IPS DF 4.7 (cell line): Measurements from ENCODE around the gene LRRC8E.

Experiments used
- DNase-seq: peaks from one replicate; pipeline ENCODE4 v3.0.0-alpha.2; 2013; ENCODE audit warnings: low spot score; ENCODE audit errors: extremely low read depth

LRRC8E gene

DNA sequence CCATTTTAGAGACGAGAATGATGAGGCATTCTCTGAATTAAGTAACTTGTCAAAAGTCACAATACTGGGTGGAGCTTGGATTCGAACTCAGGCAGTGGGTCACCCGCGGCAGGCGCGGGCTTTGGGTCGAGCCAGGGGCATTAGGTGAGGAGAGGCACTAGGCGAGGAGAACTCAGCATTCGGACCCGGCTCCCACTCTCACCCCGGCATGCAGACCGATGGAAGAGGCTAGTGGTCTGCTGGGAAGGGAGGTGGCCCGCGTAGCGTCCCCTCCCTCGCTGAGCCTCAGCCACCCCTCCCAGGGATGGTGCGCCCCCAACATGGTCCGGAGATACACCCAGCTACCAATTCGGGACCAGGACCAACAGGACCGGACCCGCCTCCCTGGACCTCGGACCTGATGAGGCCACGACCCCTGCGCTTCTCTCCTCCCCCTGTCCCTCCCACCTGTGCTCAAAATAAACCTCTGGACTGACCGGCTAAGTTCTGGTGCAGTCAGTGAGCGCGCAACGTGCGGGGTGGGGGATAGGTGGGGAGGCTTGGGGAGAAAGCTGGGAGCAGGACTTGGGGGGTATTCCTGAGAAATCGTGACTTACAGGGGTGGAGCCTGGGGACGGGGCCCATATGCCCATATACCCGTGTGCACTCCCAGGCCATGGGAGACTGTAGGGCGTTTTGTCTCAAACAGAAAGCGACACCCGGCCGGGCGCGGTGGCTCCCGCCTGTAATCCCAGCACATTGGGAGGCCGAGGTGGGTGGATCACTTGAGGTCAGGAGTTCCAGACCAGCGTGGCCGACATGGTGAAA is 30.5 kb downstream of the LRRC8E start:
- no peak for DNase-seq

DNA sequence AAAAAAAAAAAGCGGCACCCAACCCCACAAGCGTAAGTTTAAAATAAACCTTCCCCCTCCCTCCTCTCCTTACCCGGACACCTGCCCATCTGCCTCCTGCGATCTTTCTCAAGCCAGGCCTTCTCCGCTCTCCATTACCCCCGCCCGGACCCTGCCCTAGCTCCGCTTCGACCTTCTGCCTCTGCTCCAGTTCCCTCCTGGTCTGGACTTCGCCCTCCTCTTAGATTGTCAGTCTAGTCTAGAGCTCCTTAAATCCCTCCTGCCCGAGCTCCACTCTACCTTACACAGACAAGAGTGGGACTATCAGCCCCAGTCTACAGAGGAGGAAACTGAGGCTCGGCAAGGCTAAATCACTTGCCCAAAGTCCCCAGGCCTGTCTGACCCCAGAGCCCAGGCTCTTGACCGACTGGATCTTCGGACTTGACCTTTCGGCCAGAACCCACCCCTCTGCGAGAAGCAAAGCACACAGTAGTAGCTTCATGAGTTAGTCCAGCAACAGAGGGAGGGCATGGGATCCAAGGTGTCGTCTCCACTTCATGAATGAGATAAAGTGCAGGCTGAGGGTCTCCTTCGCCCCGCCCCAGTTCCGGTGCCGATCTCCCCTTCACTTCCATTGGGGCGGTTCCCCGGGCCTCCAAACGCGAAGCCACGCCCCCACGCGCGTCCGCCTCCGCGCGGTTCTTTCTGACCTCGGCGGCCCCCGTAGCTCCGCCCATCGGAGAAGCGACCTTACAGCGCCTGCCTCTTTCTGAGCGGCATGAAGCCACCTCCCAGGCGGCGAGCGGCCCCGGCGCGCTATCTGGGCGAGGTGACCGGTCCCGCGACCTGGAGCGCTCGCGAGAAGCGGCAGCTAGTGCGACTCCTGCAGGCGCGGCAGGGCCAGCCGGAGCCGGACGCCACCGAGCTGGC is 31.6 kb downstream of the LRRC8E start, which contains the start of gene SNAPC2:
SNAPC2 (plus strand) TSS at position 729 of the 909 bp plus-strand sequence; CDS start at position 758, 29 bp downstream.
- no peak for DNase-seq

DNA sequence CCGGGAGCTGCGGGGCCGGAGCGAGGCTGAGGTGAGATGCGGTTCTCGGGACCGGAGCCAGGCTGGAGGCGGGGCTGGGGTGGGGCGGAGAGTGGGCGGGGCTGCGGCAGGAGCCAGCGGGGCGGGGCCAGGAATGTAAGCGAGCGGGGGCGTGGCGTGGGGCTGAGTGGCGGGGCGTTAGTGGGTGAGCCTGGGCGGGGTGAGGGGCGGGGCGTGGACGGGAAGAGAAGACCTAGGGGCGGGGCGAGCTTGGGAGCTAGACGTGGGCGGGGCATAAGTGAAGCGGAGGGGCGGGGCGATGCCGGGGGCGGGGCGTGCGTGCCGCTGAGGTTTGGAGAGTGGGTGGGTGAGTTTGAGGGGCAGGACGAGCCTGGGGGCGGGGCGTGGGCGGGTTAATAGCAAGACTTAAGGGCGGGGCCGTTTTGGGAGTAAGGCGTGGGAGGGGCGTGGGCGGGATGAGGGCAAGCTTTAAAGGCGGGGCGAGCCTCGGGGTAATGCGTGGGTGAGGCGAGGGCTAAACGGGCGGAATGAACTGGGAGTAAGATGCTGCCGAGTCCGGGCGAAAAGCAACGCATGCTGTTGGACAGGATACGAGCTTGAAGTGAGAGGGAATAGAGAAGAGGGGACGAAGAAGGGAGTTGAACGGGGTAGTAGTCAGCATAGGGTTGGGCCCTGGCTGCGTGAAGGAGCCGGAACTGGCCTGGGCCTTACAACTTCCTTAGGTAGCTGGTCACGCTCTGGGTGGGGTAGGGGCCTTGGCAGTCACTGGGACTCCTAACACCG is 32.4 kb downstream of the LRRC8E start:
- no peak for DNase-seq

DNA sequence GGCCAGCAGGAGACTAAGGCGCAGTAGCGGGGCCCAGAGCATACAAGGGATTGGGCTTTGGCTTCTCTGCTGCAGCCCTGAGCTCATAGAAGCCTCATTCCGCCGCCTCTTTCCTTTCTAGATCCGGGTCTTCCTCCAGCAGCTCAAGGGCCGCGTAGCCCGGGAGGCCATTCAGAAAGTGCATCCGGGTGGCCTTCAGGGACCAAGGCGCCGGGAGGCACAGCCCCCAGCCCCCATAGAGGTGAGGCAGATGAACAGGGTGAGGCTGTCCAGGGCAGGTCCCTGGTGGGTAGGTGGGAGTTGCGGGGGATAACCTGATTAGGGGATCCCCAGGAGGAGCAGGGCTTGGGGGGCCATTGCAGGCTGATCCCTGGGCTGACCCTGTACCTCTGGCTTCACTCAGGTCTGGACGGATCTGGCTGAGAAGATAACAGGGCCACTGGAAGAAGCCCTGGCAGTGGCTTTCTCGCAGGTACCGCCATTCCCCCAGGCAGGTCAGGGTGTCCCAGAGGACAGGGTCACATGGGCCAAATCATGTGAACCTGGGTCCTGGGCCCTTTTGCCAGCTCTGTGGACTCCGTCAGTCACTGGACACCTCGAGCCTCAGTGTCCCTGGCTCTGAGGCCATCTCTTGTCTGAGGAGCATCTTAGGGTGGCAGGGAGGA is 33.1 kb downstream of the LRRC8E start:
- DNase-seq: no peak

DNA sequence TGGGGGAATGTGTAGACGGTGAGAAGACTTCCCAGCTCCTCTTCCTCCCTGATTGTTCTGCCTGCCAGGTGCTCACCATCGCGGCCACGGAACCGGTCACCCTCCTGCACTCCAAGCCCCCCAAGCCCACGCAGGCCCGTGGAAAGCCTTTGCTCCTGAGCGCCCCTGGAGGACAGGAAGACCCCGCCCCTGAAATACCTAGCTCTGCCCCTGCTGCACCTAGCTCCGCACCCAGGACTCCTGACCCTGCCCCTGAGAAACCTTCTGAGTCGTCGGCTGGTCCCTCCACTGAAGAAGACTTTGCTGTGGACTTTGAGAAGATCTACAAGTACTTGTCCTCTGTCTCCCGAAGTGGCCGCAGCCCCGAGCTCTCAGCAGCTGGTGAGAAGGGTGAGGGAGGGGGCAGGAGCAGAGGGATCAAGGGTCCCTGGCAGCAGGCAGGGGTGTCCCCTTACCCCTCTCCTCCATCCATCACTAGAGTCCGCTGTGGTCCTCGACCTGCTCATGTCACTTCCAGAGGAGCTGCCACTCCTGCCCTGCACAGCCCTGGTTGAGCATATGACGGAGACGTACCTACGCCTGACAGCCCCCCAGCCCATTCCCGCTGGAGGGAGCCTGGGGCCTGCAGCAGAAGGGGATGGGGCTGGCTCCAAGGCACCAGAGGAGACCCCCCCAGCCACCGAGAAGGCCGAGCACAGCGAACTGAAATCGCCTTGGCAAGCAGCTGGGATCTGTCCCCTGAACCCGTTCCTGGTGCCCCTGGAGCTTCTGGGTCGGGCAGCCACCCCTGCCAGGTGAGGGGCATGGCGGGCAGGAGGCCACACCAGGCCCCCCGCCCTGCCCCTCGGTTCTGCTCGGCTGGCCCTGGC is 33.9 kb downstream of the LRRC8E start:
- no peak for DNase-seq

DNA sequence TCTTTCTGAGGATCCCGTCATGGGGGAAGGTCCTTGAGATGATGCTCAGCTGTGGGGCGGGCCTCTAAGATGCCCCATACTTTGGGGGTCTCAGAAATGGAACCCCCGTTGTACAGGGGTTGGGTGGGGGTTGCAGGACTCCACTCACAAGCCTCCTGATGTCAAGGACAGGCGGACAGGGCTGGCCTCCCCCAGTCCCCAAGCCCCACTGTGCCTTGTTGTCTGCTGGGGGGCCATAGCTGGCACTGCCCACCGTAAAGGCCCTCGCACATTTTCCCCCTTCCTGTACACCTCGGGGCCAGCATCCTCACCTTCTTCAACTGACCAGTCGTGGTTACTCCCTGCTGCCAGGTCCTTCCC is 34.5 kb downstream of the LRRC8E start:
- DNase-seq: no peak

DNA sequence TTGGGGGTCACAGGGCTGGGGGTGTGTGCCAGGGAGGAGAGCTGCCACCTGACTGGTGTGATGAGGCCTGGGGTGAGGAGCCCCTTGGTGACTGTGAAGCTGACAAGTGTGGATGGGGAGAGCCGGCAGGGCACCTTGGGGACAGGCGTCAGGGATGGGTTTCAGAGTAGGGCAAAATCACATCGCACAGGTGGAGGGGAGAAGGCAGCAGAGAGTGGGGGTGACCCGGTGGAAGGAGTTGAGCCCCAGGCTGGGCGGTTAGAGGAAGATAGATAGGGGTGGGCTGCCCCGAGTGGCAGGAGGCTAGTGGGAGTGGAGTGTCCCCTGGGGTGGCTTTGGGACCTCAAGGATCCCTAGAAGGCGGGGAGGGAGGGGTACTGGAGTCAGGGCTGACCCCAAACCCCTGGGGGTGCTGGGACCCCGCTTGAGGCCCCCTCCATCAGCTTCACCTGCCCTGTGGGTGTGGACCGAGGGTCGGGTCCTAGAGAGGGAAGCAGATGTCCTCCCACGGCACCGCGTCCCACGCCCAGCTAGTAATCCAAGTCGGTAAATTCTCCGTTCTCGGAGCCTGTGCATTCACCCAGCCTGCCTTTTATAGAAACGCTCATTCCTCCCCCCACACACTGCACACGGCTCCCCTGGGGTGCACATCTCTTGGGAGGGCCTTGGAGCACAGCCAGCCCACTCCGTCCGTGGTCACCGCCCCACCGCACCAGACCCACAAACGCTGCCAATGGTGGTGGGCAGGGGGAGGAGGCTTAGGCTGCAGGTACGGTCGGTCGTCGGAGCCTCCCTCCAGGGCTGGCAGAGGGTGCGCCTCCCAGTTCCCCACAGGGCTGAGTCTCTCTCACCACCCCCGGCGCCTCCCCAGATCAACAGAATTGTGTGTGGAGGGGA is 35.2 kb downstream of the LRRC8E start:
- no peak for DNase-seq

DNA sequence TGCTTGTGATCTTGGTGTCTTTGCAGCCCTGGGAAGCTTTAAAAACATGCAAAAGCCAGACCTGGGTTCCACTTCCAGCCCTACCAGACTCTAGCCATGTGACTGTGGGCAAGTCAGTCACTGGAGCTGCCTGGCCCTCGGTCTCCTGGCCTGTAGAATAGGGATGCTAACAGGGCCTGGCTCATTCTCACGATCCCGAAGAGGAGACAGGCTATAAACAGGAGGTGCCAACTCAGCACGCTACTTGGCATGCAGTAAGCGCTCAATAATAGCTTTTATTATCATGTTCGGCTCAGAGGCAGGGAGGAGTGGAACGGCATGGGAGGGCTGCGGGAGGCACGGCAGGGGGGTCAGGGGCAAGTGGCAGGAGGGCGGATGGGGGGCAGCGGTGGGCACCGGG is 35.9 kb downstream of the LRRC8E start:
- DNase-seq: no peak

DNA sequence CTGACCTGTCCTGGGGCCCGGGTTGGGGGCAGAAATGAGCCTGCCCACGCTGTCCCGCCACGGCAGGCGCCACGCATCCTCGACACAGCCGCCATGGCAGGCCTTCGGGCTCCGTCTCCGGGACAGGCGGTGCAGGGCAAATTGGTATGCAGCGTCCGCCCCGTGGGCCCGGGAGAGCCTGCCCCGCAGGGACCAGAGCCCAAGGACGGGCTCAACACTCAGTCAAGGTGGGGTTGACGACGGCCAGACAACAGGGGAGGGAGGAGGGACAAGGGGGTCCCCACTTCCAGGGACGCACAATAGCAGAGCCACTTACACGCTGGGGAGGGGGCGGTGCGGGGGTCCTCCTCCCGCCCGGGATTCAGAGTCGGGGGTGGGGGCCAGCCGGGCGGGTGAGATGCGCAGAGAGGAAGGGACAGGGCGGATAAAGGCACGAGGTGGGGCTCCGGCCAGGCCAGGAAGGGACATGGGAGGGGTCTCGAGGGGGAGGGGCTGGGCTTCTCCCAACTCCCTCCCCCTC is 36.4 kb downstream of the LRRC8E start:
- no peak for DNase-seq

DNA sequence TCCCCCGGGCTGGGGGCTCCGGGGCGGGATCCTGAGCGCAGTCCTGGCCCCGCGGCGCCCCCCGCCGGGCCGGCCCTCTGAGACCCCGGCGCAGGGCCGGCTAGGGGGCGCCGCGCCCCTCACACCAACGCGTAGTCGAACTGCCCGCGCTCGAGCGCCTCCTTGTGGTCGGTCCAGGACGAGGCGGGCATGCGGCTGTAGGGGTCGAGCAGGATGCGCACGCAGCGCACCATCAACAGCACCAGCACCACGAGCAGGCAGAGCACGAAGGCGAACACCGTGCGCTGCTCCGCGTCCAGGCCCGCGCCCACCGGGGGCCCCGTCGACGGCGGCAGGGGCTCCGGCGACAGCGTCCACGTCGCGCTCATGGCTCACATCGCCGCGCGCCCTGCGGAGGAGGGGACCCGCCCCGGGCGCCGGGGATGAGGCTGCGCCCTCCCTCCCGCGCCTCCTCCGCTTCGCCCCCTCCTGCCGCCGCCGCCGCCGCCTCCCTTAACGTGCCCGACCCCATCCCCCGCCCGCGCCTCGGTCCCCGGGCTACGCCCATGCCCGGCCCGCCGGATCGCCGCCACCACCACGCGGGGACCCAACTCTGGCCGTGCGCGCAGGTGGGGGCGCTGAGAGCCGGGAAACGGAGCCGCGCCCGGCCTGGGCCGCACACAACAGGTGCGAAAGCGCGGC is 37.0 kb downstream of the LRRC8E start:
- peak; percentile 78 for DNase-seq

DNA sequence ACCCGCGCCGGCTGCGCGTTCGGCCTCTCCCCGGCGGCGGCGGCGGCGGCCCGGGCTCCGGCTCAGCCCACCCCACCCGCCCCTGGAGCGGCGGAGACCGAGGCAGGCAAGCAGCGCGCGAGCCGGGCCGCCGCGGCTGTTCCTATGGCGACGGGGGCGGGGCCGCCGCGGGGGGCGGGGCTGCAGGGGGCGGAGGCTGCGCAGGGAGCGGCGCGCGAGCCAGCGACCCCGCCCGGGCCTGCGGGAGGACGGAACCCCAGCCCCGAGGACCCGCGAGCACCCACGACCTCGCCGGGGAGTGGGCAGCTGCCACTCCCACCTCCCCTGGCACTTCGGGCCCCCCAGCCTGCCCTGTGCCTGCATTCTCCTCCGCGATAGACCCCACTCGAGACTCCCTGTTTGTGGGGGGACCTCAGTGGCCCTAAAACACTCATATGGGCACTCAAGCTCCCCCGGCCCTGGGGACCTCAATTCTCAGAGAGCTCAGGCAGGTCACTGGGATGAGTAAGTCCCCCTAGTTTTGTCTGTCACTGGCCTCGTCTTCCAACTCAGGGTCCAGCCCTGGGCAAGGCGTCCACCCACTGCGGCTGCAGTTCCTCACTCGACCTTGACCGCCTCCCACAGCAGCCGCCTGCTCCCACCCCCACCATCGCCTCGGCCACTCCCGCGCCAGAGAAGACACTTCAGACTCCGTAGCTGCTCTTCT is 37.9 kb downstream of the LRRC8E start, which contains the start of gene CTXN1:
CTXN1 (minus strand) TSS at position 115 of the 706 bp plus-strand sequence. CDS start 597 bp downstream, outside the sequence.
- DNase-seq: no peak

DNA sequence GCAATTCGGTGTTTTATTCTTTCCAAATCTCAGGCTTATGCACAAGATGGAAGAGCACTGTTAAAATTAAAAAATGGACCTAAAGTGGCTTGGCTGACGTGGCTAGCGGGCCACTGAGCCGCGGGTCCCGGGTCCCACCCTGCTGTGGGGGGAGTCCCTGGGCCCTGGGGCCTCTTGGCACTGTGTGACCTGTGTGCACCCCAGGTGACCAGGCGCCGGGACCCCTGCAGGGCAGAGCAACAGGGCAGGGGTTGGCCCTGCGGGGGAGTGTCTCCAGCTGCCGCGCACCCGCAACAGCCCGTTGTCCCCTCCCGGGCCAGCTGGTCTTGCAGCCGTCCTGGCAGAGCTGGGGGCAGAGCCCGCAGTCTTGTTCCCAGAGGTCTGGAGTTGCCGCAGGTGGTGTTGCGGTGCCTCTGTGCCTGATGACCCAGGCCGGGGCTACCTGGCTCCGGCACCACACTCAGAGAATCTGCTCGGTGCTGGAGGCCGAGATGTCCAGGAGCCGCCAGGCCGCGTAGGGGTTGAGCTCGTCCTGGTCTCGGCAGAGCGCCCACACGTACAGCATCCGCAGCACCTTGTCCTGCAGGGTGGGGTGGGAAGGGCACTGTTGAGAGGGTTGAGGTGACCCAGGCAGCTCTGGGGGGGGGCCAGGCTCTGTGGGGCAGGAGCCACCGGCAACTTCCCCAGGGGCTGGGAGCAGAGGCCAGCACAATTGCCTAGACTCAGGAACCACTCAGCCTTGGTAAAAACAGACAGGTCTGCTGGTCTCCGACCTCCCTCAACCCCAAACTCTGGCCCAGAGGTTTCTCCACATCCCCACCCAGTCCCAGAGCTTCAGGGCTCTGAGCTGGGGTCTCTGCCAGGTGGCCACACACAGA is 38.7 kb downstream of the LRRC8E start:
- DNase-seq: no peak

DNA sequence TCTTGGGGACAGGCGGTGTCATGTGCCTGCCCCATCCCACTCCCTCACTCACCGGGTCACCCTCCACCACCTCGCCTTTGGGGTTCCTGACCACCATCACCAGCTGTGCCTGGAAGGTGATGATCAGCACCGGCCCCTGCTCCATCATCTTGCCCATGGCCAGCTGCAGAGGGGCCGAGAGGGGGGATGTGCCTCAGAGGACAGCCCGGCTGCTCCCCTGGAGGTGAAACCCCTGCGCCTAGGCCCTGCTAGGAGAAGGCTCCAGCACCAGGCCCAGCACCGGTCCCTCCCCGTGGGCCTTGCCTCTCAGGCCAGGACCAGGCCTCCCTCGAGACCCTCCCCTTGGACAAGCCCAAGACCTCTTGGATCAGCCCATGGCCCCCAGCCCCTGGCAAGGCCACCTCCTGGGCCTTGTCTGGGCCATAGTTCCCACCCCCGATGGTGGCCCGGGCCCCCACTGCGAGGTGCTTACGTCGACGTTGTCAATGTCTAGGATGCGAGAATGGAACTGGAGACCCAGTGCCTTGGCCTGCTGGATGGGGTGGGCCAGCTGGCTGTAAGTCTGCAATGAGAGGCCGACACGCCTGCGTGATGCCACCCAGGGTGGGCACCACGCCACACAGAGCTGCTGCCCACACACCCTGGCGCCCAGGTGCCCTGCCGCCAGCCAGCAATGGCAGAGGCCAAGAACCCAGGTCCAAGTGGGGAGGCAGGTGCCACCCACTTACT is 39.5 kb downstream of the LRRC8E start:
- no peak for DNase-seq

DNA sequence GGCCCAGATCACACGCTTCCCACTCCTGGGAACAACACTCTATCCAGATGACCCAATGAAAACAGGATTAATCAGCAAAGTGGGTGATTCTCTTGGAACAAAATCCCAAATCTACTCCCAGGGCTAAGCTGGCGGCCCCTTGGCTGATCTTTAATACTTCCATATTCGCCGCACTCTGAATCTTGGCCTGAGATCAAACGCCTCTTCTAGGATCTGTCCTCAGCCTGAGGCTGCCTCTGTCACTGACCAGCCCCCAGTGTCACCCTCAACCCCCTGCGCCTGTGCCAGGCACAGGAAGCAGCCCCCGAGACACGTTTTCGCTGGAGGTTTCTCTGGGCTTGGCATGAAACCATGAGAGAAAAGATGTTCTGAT is 40.0 kb downstream of the LRRC8E start:
- no peak for DNase-seq

DNA sequence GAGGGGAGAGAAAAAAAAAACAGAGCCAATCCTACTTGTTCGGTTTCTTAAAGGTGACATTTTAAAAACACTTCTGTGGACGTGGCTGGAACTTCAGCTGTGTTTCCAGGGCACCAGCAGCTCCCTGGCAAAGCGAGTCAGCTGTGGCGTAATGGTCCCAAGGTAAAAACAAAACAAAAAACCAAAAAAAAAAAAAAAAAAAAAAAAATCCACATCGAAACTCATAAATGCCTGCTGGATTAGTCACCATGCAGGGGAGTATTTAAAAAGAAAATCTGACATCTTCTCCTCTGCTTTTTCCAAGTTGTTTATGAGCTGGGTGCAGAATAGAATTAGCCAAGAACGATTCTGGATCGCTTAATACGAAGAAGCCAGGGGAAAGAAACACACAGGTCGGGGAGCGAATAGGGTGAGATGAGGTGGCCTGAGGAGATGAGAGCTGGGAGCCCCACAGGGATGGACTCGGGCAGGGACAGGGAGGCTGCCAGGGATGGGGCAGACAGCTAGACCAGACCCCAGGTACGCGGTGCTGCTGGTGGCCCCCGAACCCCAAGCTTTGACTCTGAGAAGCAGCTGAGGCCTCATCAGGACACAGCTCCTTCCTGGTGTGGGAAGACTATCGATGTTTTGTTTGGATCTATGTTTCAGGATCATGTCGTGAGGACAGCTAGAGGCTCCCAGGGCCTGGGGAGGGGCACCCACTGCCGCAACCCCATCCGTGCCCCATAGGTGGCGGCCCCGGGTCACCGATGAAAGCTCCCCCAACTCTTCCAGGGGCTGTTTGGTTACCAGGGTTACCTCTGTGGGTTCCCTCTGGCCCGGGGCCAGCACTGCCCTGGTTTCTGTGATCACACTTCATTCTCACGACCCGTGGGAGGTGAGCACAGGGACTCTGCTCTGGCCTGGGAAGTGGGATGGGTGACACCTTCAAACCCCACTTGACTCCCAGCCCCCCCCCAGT is 40.7 kb downstream of the LRRC8E start:
- no peak for DNase-seq
